Tibial artery (tissue), 4 donors: ENCODE results near the gene CCDC69.
A peak's percentile ranks its signal among the peaks of the same experiment; 100 is the strongest.

ENCODE experiments used
- DNase-seq, 2 donors: peaks; one replicate each; pipeline ENCODE4 v3.0.0-alpha.2; 2019
- H3K27ac ChIP-seq, 2 donors: fragments of 200-600 bp; sonication (generic) in 1 of 2; 1 replicate in 1 of 2; 2 replicates in 1 of 2; pipeline ENCODE4 v1.5.1; 2018 to 2019; ENCODE audit warnings: mild to moderate bottlenecking in 1 of 2
- H3K27me3 ChIP-seq, 2 donors: fragments of 200-600 bp; sonication (generic) in 1 of 2; one replicate each; pipeline versions ENCODE4 v1.5.1 to v1.6.0; 2016 to 2019
- H3K36me3 ChIP-seq, 3 donors: fragments of 200-600 bp; sonication (generic) in 2 of 3; one replicate each; pipeline ENCODE4 v1.5.1; 2016 to 2019; ENCODE audit warnings: mild to moderate bottlenecking in 2 of 3
- H3K4me1 ChIP-seq, 4 donors: fragments of 200-600 bp; sonication (generic) in 2 of 4; 1 replicate in 3 of 4; 2 replicates in 1 of 4; pipeline ENCODE4 v1.5.1; 2016 to 2019
- H3K4me3 ChIP-seq, 2 donors: fragments of 200-600 bp; sonication (generic) in 1 of 2; 1 replicate in 1 of 2; 2 replicates in 1 of 2; pipeline ENCODE4 v1.5.1; 2018 to 2019; ENCODE audit warnings: mild to moderate bottlenecking in 2 of 2
- H3K9me3 ChIP-seq, 3 donors: fragments of 200-600 bp; sonication (generic) in 1 of 3; one replicate each; pipeline ENCODE4 v1.5.1; 2016 to 2019
- CTCF ChIP-seq, 2 experiments: fragments of 200-600 bp in 1 of 2; fragments of 450-650 bp in 1 of 2; IDR thresholded peaks; one replicate each; pipeline ENCODE4 v1.5.1; 2017 to 2019; ENCODE audit warnings: antibody characterized with exemption in 2 of 2, mild to moderate bottlenecking in 1 of 2, moderate library complexity in 1 of 2
- intact Hi-C: fragments of 100-400 bp; cut with DNase I; formaldehyde crosslinking; loops from one replicate; pipeline ENCODE4 v1.15.0; 2023; ENCODE audit warnings: low total_unique reads

The CCDC69 gene

GRCh38 chr5:151154931-151155774, 68.7 kb downstream of the CCDC69 start:
- intact Hi-C loops, result no loop called here
- peaks cover 0 to 77% (median 48%) of the 10 kb centered on the region in 4 donors for H3K4me1 ChIP-seq
- no peak for DNase-seq

GRCh38 chr5:151153766-151154272, 70.1 kb downstream of the CCDC69 start:
- Histone ChIP-seq H3K27me3 (no peaks in the 10 kb centered on the region), H3K4me1 (peaks cover 0 to 89% (median 51%) of the 10 kb centered on the region in 4 donors), H3K36me3 (peaks cover 0 to 6% (median 0%) of the 10 kb centered on the region in 3 donors), H3K9me3 (no peaks in the 10 kb centered on the region), H3K27ac (peak overlapping the region in 1 of 2 donors; percentile 66), H3K4me3 (no peak overlapping the region)
- intact Hi-C loops, result no loop called here
- no peak for TF ChIP-seq CTCF (IDR thresholded peaks at IDR 0.05)
- DNase-seq, result no peak

More at GRCh38 chr5:151154931-151155774, 68.7 kb downstream of the CCDC69 start:
- peaks cover 0 to 6% (median 0%) of the 10 kb centered on the region in 3 donors for H3K36me3 ChIP-seq
- no peaks in the 10 kb centered on the region for H3K27me3 ChIP-seq
- peak overlapping the region; percentile 70 to 89 for H3K4me3 ChIP-seq
- no peak for TF ChIP-seq CTCF (IDR thresholded peaks at IDR 0.05)
- H3K9me3 ChIP-seq, result no peaks in the 10 kb centered on the region
- H3K27ac ChIP-seq, result peak overlapping the region; percentile 92

- no peak for DNase-seq
- Histone ChIP-seq H3K36me3 (peaks cover 0 to 8% (median 0%) of the 10 kb centered on the region in 3 donors), H3K27ac (peak overlapping the region; percentile 41 to 66), H3K9me3 (no peaks in the 10 kb centered on the region), H3K4me3 (no peak overlapping the region), H3K27me3 (no peaks in the 10 kb centered on the region), H3K4me1 (peaks cover 0 to 89% (median 48%) of the 10 kb centered on the region in 4 donors)
- intact Hi-C loops, result no loop called here
- TF ChIP-seq CTCF (IDR thresholded peaks at IDR 0.05), result no peak
These were observed 70.6 kb downstream of the CCDC69 start for GRCh38 chr5:151153300-151153699.

- H3K4me1 ChIP-seq, result peaks cover 0 to 98% (median 48%) of the 10 kb centered on the region in 4 donors
- no peak overlapping the region for H3K4me3 ChIP-seq
- H3K9me3 ChIP-seq, result no peaks in the 10 kb centered on the region
- peak overlapping the region; percentile 66 to 70 for H3K27ac ChIP-seq
- intact Hi-C loops, result no loop called here
- DNase-seq, result peak; percentile 65 to 72
- no peaks in the 10 kb centered on the region for H3K27me3 ChIP-seq
- H3K36me3 ChIP-seq, result peaks cover 8 to 24% (median 9%) of the 10 kb centered on the region in 3 donors
- TF ChIP-seq CTCF (IDR thresholded peaks at IDR 0.05), result no peak
These were observed 72.1 kb downstream of the CCDC69 start for GRCh38 chr5:151151793-151152192.

- DNase-seq, result no peak
- H3K27ac ChIP-seq, result peak overlapping the region; percentile 66 to 70
- H3K36me3 ChIP-seq, result peaks cover 13 to 29% (median 14%) of the 10 kb centered on the region in 3 donors
- peak overlapping the region in 1 of 2 donors; percentile 8 for H3K4me3 ChIP-seq
- intact Hi-C loops, result no loop called here
- no peak for TF ChIP-seq CTCF (IDR thresholded peaks at IDR 0.05)
- H3K9me3 ChIP-seq, result no peaks in the 10 kb centered on the region
- H3K27me3 ChIP-seq, result no peaks in the 10 kb centered on the region
- peaks cover 0 to 98% (median 51%) of the 10 kb centered on the region in 4 donors for H3K4me1 ChIP-seq
These were observed 72.6 kb downstream of the CCDC69 start for GRCh38 chr5:151151263-151151660.
